Ishikawa (cell line): ENCODE measurements around the gene CAPZB.

Experiments used
- CEBPB ChIP-seq: IDR thresholded peaks from 2 replicates; pipeline ENCODE4 v1.6.1; 2012
- CREB1 ChIP-seq: IDR thresholded peaks from 2 replicates; pipeline ENCODE4 v1.6.1; 2012; ENCODE audit warnings: low read depth
- EGR1 ChIP-seq: IDR thresholded peaks from 2 replicates; pipeline ENCODE4 v1.6.1; 2012
- EP300 ChIP-seq: IDR thresholded peaks from 2 replicates; pipeline ENCODE4 v1.6.1; 2012; ENCODE audit warnings: borderline replicate concordance
- FOXM1 ChIP-seq: IDR thresholded peaks from 2 replicates; pipeline ENCODE4 v1.6.1; 2012; ENCODE audit warnings: low read depth, borderline replicate concordance
- NFIC ChIP-seq: IDR thresholded peaks from 2 replicates; pipeline ENCODE4 v1.6.1; 2012
- RAD21 ChIP-seq: IDR thresholded peaks from 2 replicates; pipeline ENCODE4 v1.6.1; 2012; ENCODE audit warnings: low read depth
- REST ChIP-seq: IDR thresholded peaks from 2 replicates; pipeline ENCODE4 v1.6.1; 2012; ENCODE audit warnings: low read depth, mild to moderate bottlenecking
- TAF1 ChIP-seq: IDR thresholded peaks from 2 replicates; pipeline ENCODE4 v1.6.1; 2012; ENCODE audit warnings: low read depth, mild to moderate bottlenecking
- TCF12 ChIP-seq: IDR thresholded peaks from 2 replicates; pipeline ENCODE4 v1.6.1; 2012; ENCODE audit warnings: low read depth
- TEAD4 ChIP-seq: IDR thresholded peaks from 2 replicates; pipeline ENCODE4 v1.6.1; 2012
- USF1 ChIP-seq: IDR thresholded peaks from 2 replicates; pipeline ENCODE4 v1.6.1; 2012
- YY1 ChIP-seq: IDR thresholded peaks from 2 replicates; pipeline ENCODE4 v1.6.1; 2012; ENCODE audit warnings: low read depth
- ZBTB7A ChIP-seq: IDR thresholded peaks from 2 replicates; pipeline ENCODE4 v1.6.1; 2012; ENCODE audit warnings: low read depth
- TF ChIP-seq, protein P1 (sequence below): IDR thresholded peaks from 2 replicates; pipeline ENCODE4 v1.6.1; 2012

Gene CAPZB

GRCh38 chr1:19424651-19425570, 60.4 kb downstream of the CAPZB start:
- TF ChIP-seq NFIC (no peak), USF1 (no peak), EGR1 (no peak), TEAD4 (no peak), TAF1 (no peak), ZBTB7A (no peak), YY1 (no peak), CREB1 (no peak), EP300 (no peak), CEBPB (no peak), REST (no peak), RAD21 (no peak), TCF12 (no peak), FOXM1 (no peak)
- TF ChIP-seq, protein P1, sequence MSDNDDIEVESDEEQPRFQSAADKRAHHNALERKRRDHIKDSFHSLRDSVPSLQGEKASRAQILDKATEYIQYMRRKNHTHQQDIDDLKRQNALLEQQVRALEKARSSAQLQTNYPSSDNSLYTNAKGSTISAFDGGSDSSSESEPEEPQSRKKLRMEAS: no peak

GRCh38 chr1:19423130-19423529, 62.2 kb downstream of the CAPZB start:
- TF ChIP-seq FOXM1 (no peak), TCF12 (no peak)

GRCh38 chr1:19421365-19421764, 64.0 kb downstream of the CAPZB start:
- TF ChIP-seq USF1 (no peak), TCF12 (no peak), EP300 (no peak), CEBPB (no peak), REST (no peak), ZBTB7A (no peak), RAD21 (no peak), TEAD4 (no peak), FOXM1 (no peak), NFIC (no peak), EGR1 (no peak)
- TF ChIP-seq, protein P1: no peak

DNA sequence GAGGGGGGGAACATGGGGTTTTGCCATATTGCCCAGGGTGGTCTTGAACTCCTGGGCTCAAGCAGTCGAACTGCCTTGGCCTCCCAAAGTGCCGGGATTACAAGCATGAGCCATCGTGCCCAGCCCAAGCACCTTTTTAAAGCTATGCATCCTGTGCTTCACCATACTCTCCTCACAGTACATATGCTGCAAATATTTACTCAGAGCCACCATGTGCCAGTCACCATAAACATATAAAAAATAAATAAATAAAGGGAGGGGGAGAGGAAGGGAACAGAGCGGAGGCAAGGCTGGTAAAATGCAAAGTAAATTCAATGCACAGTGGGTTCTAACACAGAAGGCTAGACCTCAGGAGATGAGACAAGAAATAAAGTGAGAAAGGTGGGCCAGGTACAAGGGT, 64.7 kb downstream of the CAPZB start:
- TF ChIP-seq NFIC (no peak), CEBPB (no peak), TAF1 (no peak), REST (no peak), TEAD4 (no peak), USF1 (no peak), TCF12 (no peak), EGR1 (no peak), ZBTB7A (no peak), EP300 (no peak), RAD21 (no peak), FOXM1 (no peak), CREB1 (no peak), YY1 (no peak)
- TF ChIP-seq, protein P1: no peak
